SK-N-SH (cell line): ENCODE data around the gene CHST12. TPM values are rescaled to one million over a fixed set of nuclear protein-coding genes. Genes with fewer than 3 reads are reported as not detected.

Source experiments
- CTCF ChIA-PET: fragments of 300-600, 350-600 bp; formaldehyde crosslinking; extraction: SDS; loops from one replicate; lab custom pipeline; 2021; lab: Yijun Ruan, JAX
- POLR2A ChIA-PET: fragments of 350-600 bp; sonication (Branson Sonifier 250); formaldehyde crosslinking; extraction: SDS; loops from one replicate; lab custom pipeline; 2020; ENCODE audit warnings: antibody characterized with exemption, inconsistent platforms; lab: Yijun Ruan, JAX
- DNase-seq: peaks from one replicate; pipeline ENCODE4 v3.0.0; 2012
- H2AFZ ChIP-seq: fragments of 200-600 bp; sonication (generic); 2 replicates; pipeline ENCODE4 v1.8.1; 2016; ENCODE audit warnings: antibody characterized with exemption, mild to moderate bottlenecking, low read depth
- H3F3A ChIP-seq: fragments of 200-600 bp; sonication (generic); replicated peaks from 2 replicates; pipeline ENCODE3; 2016; ENCODE audit warnings: antibody characterized with exemption, mild to moderate bottlenecking; ENCODE audit not compliant: insufficient read depth
- H3K27ac ChIP-seq, 2 experiments: fragments of 200-500 bp in 1 of 2; fragments of 200-600 bp in 1 of 2; sonication (Bioruptor generic) in 1 of 2; sonication (generic), shearing (Covaris generic) in 1 of 2; 2 replicates each; pipeline versions ENCODE4 v1.5.1 to v1.6.1; 2014 to 2016; ENCODE audit warnings: low read depth in 2 of 2, inconsistent platforms in 1 of 2, low read length in 1 of 2, mild to moderate bottlenecking in 1 of 2, mixed read lengths in 1 of 2
- H3K27me3 ChIP-seq: fragments of 200-600 bp; sonication (generic), shearing (Covaris generic); 2 replicates; pipeline ENCODE4 v1.6.1; 2016; ENCODE audit warnings: mixed run types; ENCODE audit not compliant: insufficient read depth
- H3K36me3 ChIP-seq, 2 experiments: fragments of 200-500 bp in 1 of 2; fragments of 200-600 bp in 1 of 2; sonication (Bioruptor generic) in 1 of 2; sonication (generic) in 1 of 2; replicated peaks in 1 of 2; 2 replicates each; pipeline versions ENCODE3 to v1.5.1; 2014 to 2016; ENCODE audit warnings: low read length in 1 of 2, mild to moderate bottlenecking in 1 of 2; ENCODE audit not compliant: insufficient read depth in 2 of 2, control insufficient read depth in 1 of 2
- H3K4me1 ChIP-seq, 2 experiments: fragments of 200-500 bp in 1 of 2; fragments of 200-600 bp in 1 of 2; sonication (Bioruptor generic) in 1 of 2; sonication (generic), shearing (Covaris generic) in 1 of 2; 2 replicates each; pipeline versions ENCODE4 v1.5.1 to v1.6.1; 2014 to 2016; ENCODE audit warnings: low read depth in 1 of 2, low read length in 1 of 2, mixed run types in 1 of 2; ENCODE audit not compliant: insufficient read depth in 2 of 2, control insufficient read depth in 1 of 2
- H3K4me2 ChIP-seq: fragments of 200-600 bp; sonication (generic), shearing (Covaris generic); 2 replicates; pipeline ENCODE4 v1.6.1; 2017; ENCODE audit warnings: mixed run types
- H3K4me3 ChIP-seq, 2 experiments: fragments of 200-500 bp in 1 of 2; fragments of 200-600 bp in 1 of 2; sonication (Bioruptor generic) in 1 of 2; sonication (generic), shearing (Covaris generic) in 1 of 2; 2 replicates each; pipeline versions ENCODE4 v1.5.1 to v1.8.1; 2014 to 2016; ENCODE audit warnings: low read depth in 2 of 2, inconsistent platforms in 1 of 2, low read length in 1 of 2, mild to moderate bottlenecking in 1 of 2, mixed read lengths in 1 of 2, moderate library complexity in 1 of 2
- H3K79me2 ChIP-seq: fragments of 200-600 bp; sonication (generic); 2 replicates; pipeline ENCODE4 v1.8.1; 2017; ENCODE audit warnings: mild to moderate bottlenecking; ENCODE audit not compliant: insufficient read depth
- H3K9ac ChIP-seq: fragments of 200-600 bp; sonication (generic); 2 replicates; pipeline ENCODE4 v1.6.1; 2017; ENCODE audit warnings: mixed run types
- H3K9me2 ChIP-seq: fragments of 200-600 bp; sonication (generic); 2 replicates; pipeline ENCODE4 v1.6.1; 2017; ENCODE audit warnings: mixed run types
- H3K9me3 ChIP-seq: fragments of 200-600 bp; sonication (generic); 2 replicates; pipeline ENCODE4 v1.6.1; 2017; ENCODE audit warnings: mixed run types, mild to moderate bottlenecking, moderate library complexity
- H4K20me1 ChIP-seq: fragments of 200-600 bp; sonication (generic); 2 replicates; pipeline ENCODE4 v1.6.1; 2017; ENCODE audit warnings: mild to moderate bottlenecking, mixed run types; ENCODE audit not compliant: insufficient read depth
- ELF1 ChIP-seq: IDR thresholded peaks from 2 replicates; pipeline ENCODE4 v1.4.0; 2012
- EZH2phosphoT487 ChIP-seq: fragments of 200-600 bp; sonication (generic); IDR thresholded peaks from 2 replicates; pipeline ENCODE4 v1.6.1; 2017; ENCODE audit warnings: low read depth, mixed run types, mild to moderate bottlenecking, antibody characterized with exemption, moderate library complexity, borderline replicate concordance
- FOXJ3 ChIP-seq: sonication (generic); formaldehyde crosslinking; IDR thresholded peaks from 2 replicates; pipeline ENCODE4 v1.5.1; 2020; ENCODE audit warnings: mild to moderate bottlenecking, missing genetic modification reagents
- GABPA ChIP-seq: IDR thresholded peaks from 2 replicates; pipeline ENCODE4 v1.4.0; 2012; ENCODE audit warnings: low read depth, mild to moderate bottlenecking
- GATA2 ChIP-seq: sonication (generic); formaldehyde crosslinking; IDR thresholded peaks from 2 replicates; pipeline ENCODE4 v1.5.0; 2020; ENCODE audit warnings: mild to moderate bottlenecking, missing genetic modification reagents
- MEF2A ChIP-seq: IDR thresholded peaks from 2 replicates; pipeline ENCODE4 v1.4.0; 2012; ENCODE audit warnings: low read depth, borderline replicate concordance
- MXI1 ChIP-seq: IDR thresholded peaks from 2 replicates; pipeline ENCODE4 v1.6.1; 2012; ENCODE audit warnings: mild to moderate bottlenecking, low read depth, low read length, improper control_type of control experiment
- NRF1 ChIP-seq: IDR thresholded peaks from 2 replicates; pipeline ENCODE4 v1.6.1; 2012; ENCODE audit warnings: low read depth, mild to moderate bottlenecking, low read length
- POLR2AphosphoS5 ChIP-seq: IDR thresholded peaks from 2 replicates; pipeline ENCODE4 v1.6.1; 2012; ENCODE audit warnings: low read depth, low read length
- RCOR1 ChIP-seq: fragments of 150-350 bp; IDR thresholded peaks from 2 replicates; pipeline ENCODE4 v1.6.1; 2017; ENCODE audit warnings: antibody characterized with exemption, low read length
- SIN3A ChIP-seq: IDR thresholded peaks from 2 replicates; pipeline ENCODE4 v1.6.1; 2012; ENCODE audit warnings: low read depth, mild to moderate bottlenecking, low read length, moderate library complexity, borderline replicate concordance
- TAF1 ChIP-seq: IDR thresholded peaks from 2 replicates; pipeline ENCODE4 v1.6.1; 2012; ENCODE audit warnings: low read depth, mild to moderate bottlenecking, low read length, moderate library complexity, borderline replicate concordance
- TCF12 ChIP-seq: IDR thresholded peaks from 2 replicates; pipeline ENCODE4 v1.4.0; 2012
- TEAD4 ChIP-seq: IDR thresholded peaks from 2 replicates; pipeline ENCODE4 v1.4.0; 2012; ENCODE audit warnings: mild to moderate bottlenecking, borderline replicate concordance; ENCODE audit not compliant: insufficient read depth
- WGBS: methylation state at CpG from one replicate; pipeline ENCODE4 v1.1.6; 2017; ENCODE audit warnings: low lambda C conversion rate; 5-methylcytosine and 5-hydroxymethylcytosine counted together
- polyA plus RNA-seq, 3 experiments: library from polyadenylated mRNA; depleted of rRNA; stranded (reverse); fragments of >200 nt; gene quantifications; 2 replicates each; pipeline ENCODE4 v1.2.3, GENCODE V29; 2012
- TF ChIP-seq, protein P1 (sequence below): IDR thresholded peaks from 2 replicates; pipeline ENCODE4 v1.4.0; 2012; ENCODE audit warnings: low read depth, borderline replicate concordance
- TF ChIP-seq, protein P2 (sequence below): IDR thresholded peaks from 2 replicates; pipeline ENCODE4 v1.4.0; 2012; ENCODE audit warnings: low read depth, borderline replicate concordance
- TF ChIP-seq, protein P3 (sequence below): IDR thresholded peaks from 2 replicates; pipeline ENCODE4; 2012
- TF ChIP-seq, protein P4 (sequence below): IDR thresholded peaks from 2 replicates; pipeline ENCODE4 v1.6.1; 2012; ENCODE audit warnings: mild to moderate bottlenecking, low read depth, low read length, moderate library complexity
- TF ChIP-seq, protein P5 (sequence below): IDR thresholded peaks from 2 replicates; pipeline ENCODE4 v1.4.0; 2012; ENCODE audit warnings: low read depth

Gene CHST12
- polyA plus RNA-seq, 1 of the 3 experiments (the other 2 are of a cell fraction): 32.7 TPM

DNA sequence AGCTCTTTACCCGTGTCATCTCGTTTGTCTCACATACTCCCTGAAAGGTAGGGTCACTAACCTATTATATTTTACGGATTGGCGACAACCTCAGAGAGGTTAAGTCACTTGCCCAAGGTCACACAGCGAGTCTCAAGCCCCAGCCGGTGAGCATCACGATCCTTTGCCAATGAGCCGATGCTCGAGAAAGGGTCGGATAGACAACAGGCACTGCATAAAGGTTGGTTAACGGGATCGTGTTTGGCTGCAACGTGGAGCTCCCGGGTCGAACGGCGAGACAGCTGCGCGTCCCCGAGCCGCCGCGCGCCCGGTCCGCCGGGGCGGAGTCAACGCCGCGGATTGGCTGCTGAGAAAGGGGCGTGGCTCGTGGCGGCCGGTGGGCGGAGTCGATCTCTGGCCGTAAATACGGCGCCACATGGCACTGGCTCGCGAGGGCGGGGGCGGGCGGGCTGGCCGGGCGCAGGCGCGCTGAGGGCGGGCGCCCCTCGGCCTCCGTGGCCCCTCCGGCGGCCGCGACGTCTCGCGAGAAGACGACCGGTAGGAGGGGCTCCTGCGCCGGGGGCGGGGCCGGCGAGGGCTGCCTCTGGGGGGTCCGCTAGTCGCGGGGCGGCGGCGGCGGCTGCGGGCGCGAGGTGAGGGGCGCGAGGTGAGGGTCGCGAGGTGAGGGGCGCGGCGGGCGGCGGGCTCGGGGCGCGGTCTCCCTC is at the start of gene CHST12 (continued):
- TF ChIP-seq, protein P1, sequence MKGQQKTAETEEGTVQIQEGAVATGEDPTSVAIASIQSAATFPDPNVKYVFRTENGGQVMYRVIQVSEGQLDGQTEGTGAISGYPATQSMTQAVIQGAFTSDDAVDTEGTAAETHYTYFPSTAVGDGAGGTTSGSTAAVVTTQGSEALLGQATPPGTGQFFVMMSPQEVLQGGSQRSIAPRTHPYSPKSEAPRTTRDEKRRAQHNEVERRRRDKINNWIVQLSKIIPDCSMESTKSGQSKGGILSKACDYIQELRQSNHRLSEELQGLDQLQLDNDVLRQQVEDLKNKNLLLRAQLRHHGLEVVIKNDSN: no peak
- TF ChIP-seq NRF1: peak; percentile 79
- TF ChIP-seq RCOR1: peak; percentile 95
- no peak for TF ChIP-seq TEAD4
- no peak for TF ChIP-seq ELF1
- TF ChIP-seq, protein P2, sequence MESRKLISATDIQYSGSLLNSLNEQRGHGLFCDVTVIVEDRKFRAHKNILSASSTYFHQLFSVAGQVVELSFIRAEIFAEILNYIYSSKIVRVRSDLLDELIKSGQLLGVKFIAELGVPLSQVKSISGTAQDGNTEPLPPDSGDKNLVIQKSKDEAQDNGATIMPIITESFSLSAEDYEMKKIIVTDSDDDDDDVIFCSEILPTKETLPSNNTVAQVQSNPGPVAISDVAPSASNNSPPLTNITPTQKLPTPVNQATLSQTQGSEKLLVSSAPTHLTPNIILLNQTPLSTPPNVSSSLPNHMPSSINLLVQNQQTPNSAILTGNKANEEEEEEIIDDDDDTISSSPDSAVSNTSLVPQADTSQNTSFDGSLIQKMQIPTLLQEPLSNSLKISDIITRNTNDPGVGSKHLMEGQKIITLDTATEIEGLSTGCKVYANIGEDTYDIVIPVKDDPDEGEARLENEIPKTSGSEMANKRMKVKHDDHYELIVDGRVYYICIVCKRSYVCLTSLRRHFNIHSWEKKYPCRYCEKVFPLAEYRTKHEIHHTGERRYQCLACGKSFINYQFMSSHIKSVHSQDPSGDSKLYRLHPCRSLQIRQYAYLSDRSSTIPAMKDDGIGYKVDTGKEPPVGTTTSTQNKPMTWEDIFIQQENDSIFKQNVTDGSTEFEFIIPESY: peak; percentile 94
- TF ChIP-seq EZH2phosphoT487: no peak
- no peak for TF ChIP-seq TCF12
- no peak for TF ChIP-seq MEF2A

DNA sequence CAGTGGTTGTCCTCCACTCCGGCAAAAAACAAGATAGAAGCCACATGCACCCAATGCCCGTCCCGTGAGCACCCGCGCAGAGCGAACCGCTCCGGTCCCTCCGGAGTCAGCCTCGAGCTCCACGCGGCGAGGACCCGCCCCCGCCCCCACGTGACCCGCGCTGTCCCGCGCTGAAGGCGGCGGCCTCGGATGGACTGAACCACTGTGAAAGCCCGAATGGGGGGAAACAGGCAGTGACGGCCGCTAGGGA is 49.5 kb upstream of the CHST12 start:
- ChIA-PET CTCF (interaction anchor here (0.6 to 1.9 kb wide), 9 partner anchors 10 to 690 kb away, joined by 3 to 5 read pairs (median 3); no protein-coding TSS in a partner anchor), POLR2A (interaction anchor here (0.6 to 1.5 kb wide), 11 partner anchors 10 to 272 kb away, joined by 3 to 9 read pairs (median 4); partner anchors contain the start of genes CHST12, MRM2 and NUDT1)
- peaks cover 7 to 18% of the 10 kb centered on the region in 2 experiments for H3K4me1 ChIP-seq
- H3K27ac ChIP-seq: peak overlapping the region; percentile 97 to 98
- peak; percentile 99 for DNase-seq
- H2AFZ ChIP-seq: peak overlapping the region; percentile 91
- peak overlapping the region; percentile 91 for H3K4me2 ChIP-seq
- no peaks in the 10 kb centered on the region for H3K9me2 ChIP-seq
- peaks cover 39% of the 10 kb centered on the region for H4K20me1 ChIP-seq
- peak overlapping the region; percentile 76 to 84 for H3K4me3 ChIP-seq
- TF ChIP-seq GABPA (no peak), FOXJ3 (CRISPR knock-in tag) (peak; percentile 72; the same call in 1 of the 2 replicates), TCF12 (no peak), SIN3A (peak; percentile 93), TAF1 (peak; percentile 79; the same call in 1 of the 2 replicates), POLR2AphosphoS5 (peak; percentile 95), MXI1 (peak; percentile 100), GATA2 (CRISPR knock-in tag) (no peak), MEF2A (no peak)
- TF ChIP-seq, protein P1: peak; percentile 100
- TF ChIP-seq, protein P3, sequence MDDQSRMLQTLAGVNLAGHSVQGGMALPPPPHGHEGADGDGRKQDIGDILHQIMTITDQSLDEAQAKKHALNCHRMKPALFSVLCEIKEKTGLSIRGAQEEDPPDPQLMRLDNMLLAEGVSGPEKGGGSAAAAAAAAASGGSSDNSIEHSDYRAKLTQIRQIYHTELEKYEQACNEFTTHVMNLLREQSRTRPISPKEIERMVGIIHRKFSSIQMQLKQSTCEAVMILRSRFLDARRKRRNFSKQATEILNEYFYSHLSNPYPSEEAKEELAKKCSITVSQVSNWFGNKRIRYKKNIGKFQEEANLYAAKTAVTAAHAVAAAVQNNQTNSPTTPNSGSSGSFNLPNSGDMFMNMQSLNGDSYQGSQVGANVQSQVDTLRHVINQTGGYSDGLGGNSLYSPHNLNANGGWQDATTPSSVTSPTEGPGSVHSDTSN: 0 out of 2 replicates have a peak, but pooled peaks have one; percentile 3
- TF ChIP-seq, protein P4, sequence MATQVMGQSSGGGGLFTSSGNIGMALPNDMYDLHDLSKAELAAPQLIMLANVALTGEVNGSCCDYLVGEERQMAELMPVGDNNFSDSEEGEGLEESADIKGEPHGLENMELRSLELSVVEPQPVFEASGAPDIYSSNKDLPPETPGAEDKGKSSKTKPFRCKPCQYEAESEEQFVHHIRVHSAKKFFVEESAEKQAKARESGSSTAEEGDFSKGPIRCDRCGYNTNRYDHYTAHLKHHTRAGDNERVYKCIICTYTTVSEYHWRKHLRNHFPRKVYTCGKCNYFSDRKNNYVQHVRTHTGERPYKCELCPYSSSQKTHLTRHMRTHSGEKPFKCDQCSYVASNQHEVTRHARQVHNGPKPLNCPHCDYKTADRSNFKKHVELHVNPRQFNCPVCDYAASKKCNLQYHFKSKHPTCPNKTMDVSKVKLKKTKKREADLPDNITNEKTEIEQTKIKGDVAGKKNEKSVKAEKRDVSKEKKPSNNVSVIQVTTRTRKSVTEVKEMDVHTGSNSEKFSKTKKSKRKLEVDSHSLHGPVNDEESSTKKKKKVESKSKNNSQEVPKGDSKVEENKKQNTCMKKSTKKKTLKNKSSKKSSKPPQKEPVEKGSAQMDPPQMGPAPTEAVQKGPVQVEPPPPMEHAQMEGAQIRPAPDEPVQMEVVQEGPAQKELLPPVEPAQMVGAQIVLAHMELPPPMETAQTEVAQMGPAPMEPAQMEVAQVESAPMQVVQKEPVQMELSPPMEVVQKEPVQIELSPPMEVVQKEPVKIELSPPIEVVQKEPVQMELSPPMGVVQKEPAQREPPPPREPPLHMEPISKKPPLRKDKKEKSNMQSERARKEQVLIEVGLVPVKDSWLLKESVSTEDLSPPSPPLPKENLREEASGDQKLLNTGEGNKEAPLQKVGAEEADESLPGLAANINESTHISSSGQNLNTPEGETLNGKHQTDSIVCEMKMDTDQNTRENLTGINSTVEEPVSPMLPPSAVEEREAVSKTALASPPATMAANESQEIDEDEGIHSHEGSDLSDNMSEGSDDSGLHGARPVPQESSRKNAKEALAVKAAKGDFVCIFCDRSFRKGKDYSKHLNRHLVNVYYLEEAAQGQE: peak; percentile 69; the same call in 1 of the 2 replicates
- TF ChIP-seq, protein P5, sequence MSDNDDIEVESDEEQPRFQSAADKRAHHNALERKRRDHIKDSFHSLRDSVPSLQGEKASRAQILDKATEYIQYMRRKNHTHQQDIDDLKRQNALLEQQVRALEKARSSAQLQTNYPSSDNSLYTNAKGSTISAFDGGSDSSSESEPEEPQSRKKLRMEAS: peak; percentile 100
- peak overlapping the region; percentile 95 for H3K9ac ChIP-seq
- H3F3A ChIP-seq: no peaks in the 10 kb centered on the region
- H3K36me3 ChIP-seq: peaks cover 14 to 27% of the 10 kb centered on the region in 2 experiments
- H3K9me3 ChIP-seq: no peaks in the 10 kb centered on the region
- WGBS: 0% methylated on average over 13 of the region's 26 CpGs
- H3K79me2 ChIP-seq: peaks cover 75% of the 10 kb centered on the region
- no peaks in the 10 kb centered on the region for H3K27me3 ChIP-seq
